HTERT RPE-1 (cell line): ENCODE measurements around the gene LRBA.
"Not testable (repeated sequence)": the region's sequence is repeated elsewhere in the genome, so short reads cannot be mapped to it uniquely, and the experiment has no call there.

Experiments used
- in situ Hi-C: fragments of 300-500 bp; cut with MboI; formaldehyde crosslinking; loops from 4 replicates; pipeline ENCODE4 v1.14.3; 2020; ENCODE audit warnings: low sequenced_read_pairs

LRBA gene

DNA sequence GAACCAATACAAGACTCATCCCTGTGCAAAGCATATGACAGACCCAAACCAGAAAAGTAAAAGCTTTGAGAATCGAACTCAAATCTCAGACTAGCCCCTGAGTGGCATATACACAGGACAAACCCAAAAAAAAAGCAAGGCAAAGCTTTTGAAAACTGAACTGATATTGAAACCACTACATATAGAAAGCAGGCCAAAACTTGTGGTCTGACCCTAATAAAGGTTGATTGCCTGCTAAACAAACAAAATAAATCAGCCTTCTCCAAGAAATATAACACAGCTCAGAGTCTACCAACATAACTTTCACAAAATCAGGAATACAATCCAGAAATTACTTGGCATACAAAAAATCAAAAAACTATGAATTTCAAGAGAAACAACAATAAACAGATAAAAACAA is 40.3 kb downstream of the LRBA start:
- in situ Hi-C loops: no loop called here

GRCh38 chr4:150974252-150974640 is 40.8 kb downstream of the LRBA start:
- in situ Hi-C loops: no loop called here

GRCh38 chr4:150973626-150974251 is 41.3 kb downstream of the LRBA start:
- in situ Hi-C loops: no loop called here

DNA sequence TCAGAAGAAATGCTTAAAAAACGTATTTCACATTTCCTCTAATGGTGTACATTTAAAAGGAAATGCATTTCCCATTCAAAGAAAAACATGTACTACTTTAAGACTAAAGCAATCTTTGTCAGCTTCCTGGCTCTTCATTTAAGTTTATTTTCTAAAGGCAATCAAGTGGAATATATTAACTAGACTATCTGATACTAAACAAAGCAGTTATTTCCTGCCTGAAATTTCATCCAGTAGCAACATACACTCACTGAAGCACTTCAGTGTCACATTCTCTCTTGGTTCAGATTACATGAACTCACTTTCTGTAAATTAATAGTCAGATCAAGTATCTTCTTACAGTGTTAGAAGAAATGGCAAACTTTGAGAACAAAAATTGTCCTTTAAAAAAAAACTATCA is 42.5 kb downstream of the LRBA start:
- in situ Hi-C loops: no loop called here

DNA sequence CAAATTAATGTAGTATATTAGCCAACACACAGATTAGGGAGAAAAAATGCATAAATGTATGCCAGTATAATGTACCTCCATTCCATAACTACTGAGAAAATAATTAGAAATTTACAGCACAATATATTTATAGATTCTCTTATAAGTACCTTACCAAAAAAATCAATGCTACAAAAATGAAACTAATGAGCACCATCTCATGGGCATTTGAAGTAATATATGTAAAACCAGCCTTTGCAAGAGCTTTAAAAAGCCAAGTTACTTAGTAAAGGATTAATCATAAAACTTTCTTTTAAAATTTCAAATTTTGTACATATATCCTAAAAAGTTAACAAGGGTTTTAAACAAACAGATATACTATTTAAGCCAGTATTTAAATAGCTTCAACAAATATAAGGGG is 43.2 kb downstream of the LRBA start:
- in situ Hi-C loops: no loop called here

DNA sequence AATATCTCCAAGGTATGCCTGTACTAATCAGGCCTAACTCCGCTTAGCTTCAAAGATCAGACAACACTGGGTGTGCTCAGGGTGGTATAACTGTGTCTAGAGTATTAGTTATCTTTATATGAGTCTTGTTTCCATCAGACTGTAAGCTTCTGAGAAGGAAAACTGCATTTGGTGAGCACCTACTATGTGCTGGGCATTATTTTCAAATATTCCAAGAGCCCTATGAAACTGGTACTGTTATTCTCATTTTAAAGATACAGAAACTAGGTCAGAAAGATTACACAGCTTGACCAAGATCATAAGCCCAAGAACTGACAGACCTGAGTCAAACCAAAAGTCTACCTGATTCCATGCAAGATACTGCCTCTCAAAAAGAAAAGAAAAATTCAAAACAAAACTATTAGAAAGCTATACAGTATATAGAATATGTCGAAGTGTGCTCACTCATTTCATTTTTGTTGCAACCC is 44.4 kb downstream of the LRBA start:
- in situ Hi-C loops: no loop called here

- in situ Hi-C loops: no loop called here
These were observed 50.3 kb downstream of the LRBA start for GRCh38 chr4:150964754-150965153.

GRCh38 chr4:150963602-150964345 is 51.3 kb downstream of the LRBA start:
- in situ Hi-C loops: not testable (repeated sequence)

GRCh38 chr4:150962245-150962644 is 52.8 kb downstream of the LRBA start:
- in situ Hi-C loops: no loop called here

GRCh38 chr4:150961566-150961965 is 53.5 kb downstream of the LRBA start:
- in situ Hi-C loops: no loop called here

DNA sequence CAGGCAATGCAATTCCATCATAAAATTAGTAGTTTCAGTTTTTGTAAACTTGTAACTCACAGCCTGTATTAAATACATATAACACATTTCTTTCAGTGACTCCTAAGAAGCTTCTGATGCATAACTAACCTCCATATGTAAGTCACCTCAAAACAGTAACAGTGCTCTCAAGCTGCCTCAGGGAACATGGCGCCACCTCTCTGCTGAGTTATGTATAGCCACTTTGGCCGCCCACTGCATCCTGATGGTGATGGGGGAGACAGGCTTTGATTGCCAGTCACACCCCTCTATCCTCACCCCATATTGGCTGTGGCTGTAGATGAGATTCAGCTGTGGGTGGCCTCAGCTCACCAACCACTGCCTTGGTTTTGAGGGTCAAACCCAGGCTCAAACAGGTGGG is 54.3 kb downstream of the LRBA start:
- in situ Hi-C loops: no loop called here

GRCh38 chr4:150960079-150960478 is 55.0 kb downstream of the LRBA start:
- in situ Hi-C loops: no loop called here

- in situ Hi-C loops: not testable (repeated sequence)
These were observed 57.1 kb downstream of the LRBA start for GRCh38 chr4:150957981-150958380.

DNA sequence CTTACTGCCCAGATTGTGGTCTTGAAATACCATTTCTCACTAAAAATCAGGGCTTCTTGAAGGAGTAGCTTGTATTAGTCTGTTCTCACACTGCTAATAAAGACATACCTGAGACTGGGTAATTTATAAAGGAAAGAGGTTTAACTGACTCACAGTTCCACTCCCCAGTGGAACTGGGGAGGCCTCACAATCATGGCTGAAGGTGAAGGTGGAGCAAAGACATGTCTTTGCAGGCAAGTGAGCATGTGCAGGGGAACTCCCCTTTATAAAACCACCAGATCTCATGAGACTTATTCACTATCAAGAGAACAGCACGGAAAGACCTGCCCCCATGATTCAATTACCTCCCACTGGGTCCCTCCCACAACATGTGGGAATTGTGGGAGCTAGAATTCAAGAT is 58.0 kb downstream of the LRBA start:
- in situ Hi-C loops: not testable (repeated sequence)

GRCh38 chr4:150953916-150954315 is 61.2 kb downstream of the LRBA start:
- in situ Hi-C loops: not testable (repeated sequence)

DNA sequence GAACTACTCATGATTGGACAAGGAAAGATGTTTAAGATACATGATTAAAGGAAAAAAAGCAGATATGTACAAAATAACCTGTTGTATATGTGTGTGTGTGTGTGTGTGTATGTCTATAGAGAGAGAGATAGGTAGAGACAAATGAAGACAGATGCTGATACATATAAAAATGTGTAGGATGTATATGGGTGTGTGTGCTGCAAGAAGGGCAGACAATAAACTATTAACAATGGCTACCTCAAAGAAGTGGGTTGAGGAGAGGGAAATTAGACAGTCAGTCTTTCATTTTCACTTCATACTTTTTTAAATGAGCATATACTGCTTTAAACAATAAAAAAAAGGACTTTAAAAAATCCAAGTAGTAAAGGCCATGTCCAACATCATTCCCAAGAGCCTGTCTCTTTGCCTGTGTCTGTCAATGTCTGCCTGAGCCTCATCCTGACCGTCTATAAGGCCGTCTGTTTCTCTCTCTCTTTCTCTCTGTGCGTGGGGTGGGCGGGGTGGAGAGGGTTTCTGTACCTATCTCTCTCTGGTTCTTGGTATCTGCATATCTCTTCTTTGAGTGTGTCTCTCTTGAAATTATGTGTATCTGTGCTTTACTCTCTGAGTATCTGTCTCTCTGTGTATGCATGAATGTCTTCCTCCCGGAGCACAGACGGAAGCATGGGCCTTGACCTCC is 62.8 kb downstream of the LRBA start:
- in situ Hi-C loops: no loop called here

- in situ Hi-C loops: no loop called here
These were observed 64.3 kb downstream of the LRBA start for GRCh38 chr4:150950657-150951288.

GRCh38 chr4:150949943-150950342 is 65.1 kb downstream of the LRBA start:
- in situ Hi-C loops: no loop called here

DNA sequence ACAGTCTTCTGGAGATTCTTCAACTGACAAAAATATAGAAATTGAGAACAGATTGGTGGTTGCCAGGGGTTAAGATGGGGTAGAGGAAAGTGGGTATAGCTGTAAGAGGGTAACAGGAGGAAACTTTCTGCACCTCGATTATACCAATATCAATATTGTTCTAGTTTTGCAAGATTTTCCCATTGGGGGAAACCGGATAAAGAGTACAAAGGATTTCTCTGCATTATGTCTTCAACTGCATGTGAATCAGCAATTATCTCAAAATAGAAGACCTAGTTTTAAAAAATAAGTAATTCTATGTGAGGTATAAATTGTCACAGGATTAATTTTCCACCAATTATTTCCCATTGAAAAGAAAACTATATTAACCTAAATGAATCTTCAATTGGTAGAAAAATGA is 65.7 kb downstream of the LRBA start:
- in situ Hi-C loops: no loop called here

DNA sequence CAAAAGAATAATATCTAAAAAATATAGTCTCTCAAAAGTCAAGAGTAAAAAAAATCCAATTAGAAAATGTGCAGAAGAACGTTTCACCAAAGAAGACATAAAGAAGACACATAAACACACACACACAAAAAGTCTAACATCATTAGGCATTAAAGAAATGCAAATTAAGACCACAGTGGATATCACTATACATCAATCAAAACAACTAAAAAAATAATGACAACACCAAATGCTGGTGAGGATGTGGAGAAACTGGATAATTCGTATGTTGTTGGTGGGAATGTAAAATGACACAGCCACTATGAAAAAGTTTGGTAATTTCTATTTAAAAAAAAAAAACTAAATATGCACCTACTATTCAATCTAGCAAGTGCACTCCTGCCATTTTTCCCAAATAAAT is 66.4 kb downstream of the LRBA start:
- in situ Hi-C loops: no loop called here

- in situ Hi-C loops: no loop called here
These were observed 67.0 kb downstream of the LRBA start for GRCh38 chr4:150948074-150948473.

DNA sequence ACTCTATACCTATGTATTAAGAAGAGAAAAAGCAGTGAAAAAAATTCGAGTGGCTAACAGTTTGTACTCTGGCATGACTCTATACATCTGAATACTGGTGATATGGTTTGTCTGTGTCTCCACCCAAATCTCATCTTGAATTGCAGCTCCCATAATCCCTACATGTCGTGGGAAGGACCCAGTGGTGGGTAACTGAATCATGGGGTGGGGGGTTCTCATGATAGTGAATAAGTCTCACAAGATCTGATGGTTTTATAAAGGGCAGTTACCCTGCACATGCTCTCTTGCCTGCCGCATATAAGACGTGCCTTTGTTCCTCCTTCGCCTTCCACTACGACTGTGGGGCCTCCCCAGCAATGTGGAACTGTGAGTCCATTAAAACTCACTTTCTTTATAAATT is 70.4 kb downstream of the LRBA start:
- in situ Hi-C loops: no loop called here
